NCI-H460 (cell line): ENCODE data around the gene CUL4A. TPM values are rescaled to one million over a fixed set of nuclear protein-coding genes. Genes with fewer than 3 reads are reported as not detected.
A peak's percentile ranks its signal among the peaks of the same experiment; 100 is the strongest.
"Not testable (repeated sequence)": the region's sequence is repeated elsewhere in the genome, so short reads cannot be mapped to it uniquely, and the experiment has no call there.

Source experiments
- DNase-seq: peaks from one replicate; pipeline ENCODE4 v3.0.0-alpha.2; 2016; ENCODE audit warnings: low read depth; ENCODE audit errors: extremely low read depth
- polyA plus RNA-seq: library from polyadenylated mRNA; depleted of rRNA; stranded (reverse); fragments of >200 nt; gene quantifications from 2 replicates; pipeline ENCODE4 v1.2.3, GENCODE V29; 2014; cell fraction: nucleus; rRNA removed
- total RNA-seq: library from RNA; depleted of rRNA; stranded (reverse); fragments of >200 nt; shearing (Covaris generic); gene quantifications from 2 replicates; pipeline ENCODE4 v1.2.3, GENCODE V29; 2014; rRNA removed

The CUL4A gene
- 151 and 160 TPM in 2 replicates for total RNA-seq
- 129 and 219 TPM in 2 replicates for polyA plus RNA-seq

DNA sequence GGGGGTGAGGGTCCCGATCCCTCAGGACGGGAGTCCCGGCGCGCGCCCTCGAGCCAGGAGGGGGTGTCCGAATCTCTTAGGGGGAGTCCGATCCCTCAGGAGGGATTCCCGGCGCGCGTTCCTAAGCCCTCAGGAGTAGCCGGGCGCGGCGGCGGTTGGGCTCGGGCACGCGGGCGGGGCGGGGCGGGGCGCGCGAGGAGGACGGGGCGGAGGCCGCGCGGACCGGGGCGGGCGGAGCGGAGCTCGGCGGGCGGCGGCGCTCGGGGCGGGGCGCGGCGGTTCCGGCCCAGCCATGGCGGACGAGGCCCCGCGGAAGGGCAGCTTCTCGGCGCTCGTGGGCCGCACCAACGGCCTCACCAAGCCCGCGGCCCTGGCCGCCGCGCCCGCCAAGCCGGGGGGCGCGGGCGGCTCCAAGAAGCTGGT lies at the start of gene CUL4A:
Gene CUL4A (plus strand): TSS at position 278 of the 423 bp plus-strand sequence. CDS start 15 bp downstream, at position 293.
- DNase-seq = peak; percentile 70

GRCh38 chr13:113159701-113160100 lies 49.7 kb upstream of the CUL4A start:
- no peak for DNase-seq

DNA sequence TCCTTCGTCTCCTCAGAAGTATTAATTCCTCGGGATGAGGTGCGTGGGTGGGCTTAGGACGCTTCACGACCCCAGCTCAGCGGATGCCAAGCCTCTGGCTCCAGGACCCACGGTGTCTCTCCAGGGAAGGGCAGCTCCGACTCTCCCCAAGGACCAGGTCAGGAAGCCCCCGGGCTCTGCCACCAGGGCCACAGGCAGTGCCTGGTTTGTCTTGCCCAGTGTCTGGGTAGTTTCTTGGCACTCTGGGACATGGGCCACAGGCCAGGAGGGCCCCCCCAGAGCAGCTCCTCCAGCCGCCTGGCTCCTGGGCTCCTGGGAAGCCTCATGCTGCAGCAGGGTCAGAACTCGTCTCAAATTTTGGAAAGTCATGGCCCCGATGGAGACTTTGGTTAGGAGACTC lies 48.4 kb upstream of the CUL4A start:
- DNase-seq = no peak

GRCh38 chr13:113161433-113161832 lies 48.0 kb upstream of the CUL4A start:
- DNase-seq = no peak

- not testable (repeated sequence) for DNase-seq
These were observed 47.4 kb upstream of the CUL4A start for GRCh38 chr13:113161975-113162374.

DNA sequence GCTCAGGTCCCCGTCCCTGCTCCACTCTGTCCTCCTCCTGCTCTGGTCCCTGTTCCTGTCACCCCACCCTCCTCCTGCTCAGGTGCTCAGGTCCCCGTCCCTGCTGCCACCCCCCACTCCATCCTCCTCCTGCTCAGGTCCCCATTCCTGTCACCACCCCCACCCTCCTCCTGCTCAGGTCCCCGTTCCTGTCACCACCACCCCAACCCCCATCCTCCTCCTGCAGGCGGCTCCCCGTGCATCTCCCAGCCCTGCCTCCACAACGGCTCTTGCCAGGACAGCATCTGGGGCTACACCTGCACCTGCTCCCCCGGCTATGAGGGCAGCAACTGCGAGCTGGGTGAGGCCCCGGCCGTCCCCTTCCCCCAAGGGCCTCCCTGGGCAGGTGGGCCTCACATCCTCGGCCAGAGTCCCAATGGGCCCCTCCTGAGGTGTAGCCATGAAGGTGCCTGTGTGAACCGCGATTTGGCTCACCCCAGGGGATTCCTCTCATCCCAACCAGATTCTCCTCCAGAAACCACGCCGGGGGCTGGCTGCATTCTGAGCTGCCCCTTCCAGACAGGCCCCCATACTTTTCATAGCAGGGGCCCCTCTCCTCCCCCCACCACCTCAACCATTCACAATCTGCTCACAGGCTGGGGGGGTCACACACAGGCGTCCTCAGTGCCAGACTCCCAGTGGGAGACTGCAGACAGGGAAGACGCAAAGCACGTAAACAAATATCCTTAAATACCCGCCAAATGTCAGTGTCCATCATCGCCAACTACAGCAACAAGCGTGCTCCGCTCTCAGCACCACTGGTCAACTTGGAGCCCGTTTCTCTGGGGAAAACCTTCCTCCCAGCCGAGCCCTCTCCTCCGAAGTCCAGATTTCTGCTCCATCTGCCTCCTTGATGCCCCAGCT lies 46.4 kb upstream of the CUL4A start:
- no peak for DNase-seq

- no peak for DNase-seq
These were observed 44.9 kb upstream of the CUL4A start for GRCh38 chr13:113164492-113164891.

GRCh38 chr13:113166266-113166665 lies 43.1 kb upstream of the CUL4A start:
- no peak for DNase-seq

- DNase-seq = no peak
These were observed 42.7 kb upstream of the CUL4A start for GRCh38 chr13:113166681-113167080.

GRCh38 chr13:113167155-113167554 lies 42.3 kb upstream of the CUL4A start:
- DNase-seq = no peak

- DNase-seq = no peak
These were observed 41.8 kb upstream of the CUL4A start for GRCh38 chr13:113167575-113167974.

GRCh38 chr13:113168211-113168610 lies 41.2 kb upstream of the CUL4A start:
- no peak for DNase-seq

DNA sequence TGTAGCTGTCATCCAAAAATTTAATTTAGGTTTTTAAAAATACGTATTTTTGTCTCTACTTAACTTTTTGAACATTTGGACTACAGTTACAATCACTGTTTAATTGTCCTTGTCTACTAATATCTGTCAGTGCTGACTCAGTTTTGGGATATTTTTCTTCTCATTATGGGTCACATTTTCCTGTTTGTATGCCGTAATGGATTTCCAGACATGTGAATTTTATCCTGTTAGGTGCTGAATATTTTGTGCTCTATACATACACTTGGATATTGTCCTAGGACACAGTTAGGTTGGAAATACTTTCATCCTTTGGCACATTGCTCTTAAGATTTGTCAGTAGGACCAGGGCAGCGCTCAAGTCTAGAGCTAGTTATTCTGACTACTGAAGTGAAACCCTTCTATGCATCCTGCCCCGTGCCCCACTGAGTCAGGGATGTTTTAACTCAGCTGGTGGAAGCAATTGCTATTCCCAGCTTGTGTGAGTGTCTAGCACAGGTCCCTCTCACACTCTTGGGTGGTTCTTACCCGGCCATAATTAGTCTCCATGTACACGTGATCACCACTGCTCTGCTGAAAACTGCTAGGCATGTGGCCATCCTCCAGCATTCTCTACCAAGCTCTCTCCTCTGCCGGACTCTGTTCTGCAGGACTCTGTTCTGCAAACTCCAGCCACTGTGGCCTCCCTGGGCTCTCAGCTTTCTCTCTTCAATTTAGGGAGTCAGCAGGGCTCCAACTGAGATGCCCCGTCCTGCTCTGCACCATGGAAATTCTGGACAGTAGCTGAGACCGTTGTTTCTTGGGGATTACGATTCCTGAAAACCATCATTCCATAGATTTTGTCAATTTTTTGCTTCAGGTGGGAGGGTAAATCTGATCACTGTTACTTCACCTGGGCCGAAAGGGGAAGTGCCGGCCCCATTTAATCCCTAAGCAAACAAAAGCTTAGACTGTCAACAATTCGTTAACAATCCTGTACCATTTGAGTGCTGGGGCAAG lies 39.8 kb upstream of the CUL4A start:
- DNase-seq = no peak

GRCh38 chr13:113170511-113170910 lies 38.9 kb upstream of the CUL4A start:
- no peak for DNase-seq

GRCh38 chr13:113171250-113172125 lies 37.9 kb upstream of the CUL4A start:
- no peak for DNase-seq

- no peak for DNase-seq
These were observed 36.9 kb upstream of the CUL4A start for GRCh38 chr13:113172419-113172926.

- DNase-seq = no peak
These were observed 33.1 kb upstream of the CUL4A start for GRCh38 chr13:113176280-113176679.

DNA sequence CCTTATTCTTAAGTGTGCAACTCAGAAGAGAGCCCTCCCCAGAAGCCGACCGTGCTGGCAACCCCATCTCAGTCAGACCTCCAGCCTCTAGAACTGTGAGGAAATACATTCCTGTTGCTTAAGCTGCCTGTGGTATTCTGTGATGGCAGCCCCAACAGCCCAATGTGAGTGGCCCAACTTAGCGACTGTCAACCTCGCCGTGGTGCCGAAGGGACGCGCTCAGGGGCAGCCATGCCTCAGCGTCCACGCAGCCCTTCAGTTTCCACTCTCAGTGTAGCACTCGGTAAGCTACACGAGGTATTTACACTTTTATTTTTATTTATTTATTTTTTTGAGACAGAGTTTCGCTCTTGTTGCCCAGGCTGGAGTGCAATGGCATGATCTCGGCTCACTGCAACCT lies 32.6 kb upstream of the CUL4A start:
- no peak for DNase-seq

GRCh38 chr13:113178070-113178895 lies 31.1 kb upstream of the CUL4A start:
- no peak for DNase-seq
